GM18526 (cell line): Measurements from ENCODE around the gene ARHGAP6.

Source experiments
- POLR2A ChIP-seq: IDR thresholded peaks from 3 replicates; pipeline ENCODE4 v1.6.1; 2011; ENCODE audit not compliant: insufficient read length; ENCODE audit errors: extremely low read depth

ARHGAP6 gene

DNA sequence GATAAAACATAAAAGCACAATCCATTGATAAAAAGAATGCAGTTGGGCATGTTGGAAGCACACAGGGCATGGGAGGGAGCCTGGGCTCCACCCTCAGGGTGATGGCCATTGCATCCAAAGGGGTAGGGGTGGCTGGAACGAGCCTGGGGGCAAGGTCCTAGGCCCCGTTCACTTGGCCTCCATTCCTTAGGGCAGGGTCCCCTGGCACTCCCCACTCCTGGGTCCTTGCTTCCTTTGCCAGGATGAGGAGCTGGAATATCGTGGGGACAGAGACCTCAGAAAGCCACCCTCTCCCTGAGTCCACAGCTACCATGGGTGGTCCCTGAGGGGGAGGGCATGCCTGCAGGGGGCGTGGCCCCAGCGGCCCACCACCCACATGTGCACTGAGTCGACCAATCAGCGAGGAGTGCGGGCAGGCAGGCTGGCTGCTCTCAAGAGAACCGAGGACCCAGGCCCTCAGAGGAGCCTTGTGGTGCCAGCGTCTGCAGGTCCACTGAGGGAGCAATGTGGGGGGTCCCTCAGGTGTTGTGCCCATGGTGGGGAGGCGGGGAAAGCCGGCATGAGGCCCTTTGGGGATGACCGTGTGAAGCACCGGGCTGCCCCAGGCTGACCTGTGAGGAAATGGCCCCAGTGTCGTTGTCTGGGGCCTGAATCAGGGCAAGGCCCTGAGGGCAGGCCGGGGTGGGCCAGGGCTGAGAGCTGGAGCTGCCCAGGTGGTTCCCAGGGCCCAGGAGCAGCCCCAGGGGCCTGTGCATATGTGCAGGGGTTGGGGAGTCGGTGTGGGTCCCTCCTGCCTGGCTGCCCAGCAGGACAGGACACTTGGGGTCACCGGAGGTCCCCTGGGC, 451.2 kb downstream of the ARHGAP6 start:
- TF ChIP-seq POLR2A: no peak

DNA sequence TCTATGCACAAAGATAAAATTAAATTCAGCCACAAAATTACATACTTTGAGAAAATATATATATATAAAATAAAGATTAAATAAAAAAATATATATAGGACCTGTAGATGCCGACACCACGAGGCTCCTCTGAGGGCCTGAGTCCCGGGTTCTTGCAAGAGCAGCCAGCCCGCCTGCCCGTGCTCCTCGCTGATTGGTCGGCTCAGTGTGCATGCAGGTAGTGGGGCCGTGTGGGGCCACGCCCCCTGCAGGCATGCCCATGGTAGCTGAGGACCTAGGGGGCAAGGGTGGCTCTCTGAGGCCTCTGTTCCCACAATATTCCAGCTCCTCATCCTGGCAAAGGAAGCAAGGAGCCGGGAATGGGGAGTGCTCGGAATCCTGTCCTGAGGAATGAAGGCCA, 453.0 kb downstream of the ARHGAP6 start:
- no peak for TF ChIP-seq POLR2A

DNA sequence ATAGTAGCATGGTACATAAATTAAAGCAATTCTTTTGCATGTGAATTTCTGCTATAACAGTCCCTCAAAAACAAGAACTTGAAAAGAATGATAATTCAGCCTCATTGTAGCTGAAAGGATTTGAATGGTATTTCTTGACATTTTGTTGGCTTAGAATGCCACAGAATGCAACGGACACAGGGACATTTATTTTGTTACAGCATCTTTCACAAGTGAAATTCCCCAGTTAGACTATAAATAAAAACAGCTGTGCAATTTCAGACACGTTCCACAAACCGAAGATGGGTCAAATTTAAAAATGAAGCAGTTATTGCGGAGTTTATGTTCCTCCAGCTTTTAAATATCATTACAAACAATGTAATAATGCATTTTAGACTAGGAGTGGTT, 455.3 kb downstream of the ARHGAP6 start:
- no peak for TF ChIP-seq POLR2A

DNA sequence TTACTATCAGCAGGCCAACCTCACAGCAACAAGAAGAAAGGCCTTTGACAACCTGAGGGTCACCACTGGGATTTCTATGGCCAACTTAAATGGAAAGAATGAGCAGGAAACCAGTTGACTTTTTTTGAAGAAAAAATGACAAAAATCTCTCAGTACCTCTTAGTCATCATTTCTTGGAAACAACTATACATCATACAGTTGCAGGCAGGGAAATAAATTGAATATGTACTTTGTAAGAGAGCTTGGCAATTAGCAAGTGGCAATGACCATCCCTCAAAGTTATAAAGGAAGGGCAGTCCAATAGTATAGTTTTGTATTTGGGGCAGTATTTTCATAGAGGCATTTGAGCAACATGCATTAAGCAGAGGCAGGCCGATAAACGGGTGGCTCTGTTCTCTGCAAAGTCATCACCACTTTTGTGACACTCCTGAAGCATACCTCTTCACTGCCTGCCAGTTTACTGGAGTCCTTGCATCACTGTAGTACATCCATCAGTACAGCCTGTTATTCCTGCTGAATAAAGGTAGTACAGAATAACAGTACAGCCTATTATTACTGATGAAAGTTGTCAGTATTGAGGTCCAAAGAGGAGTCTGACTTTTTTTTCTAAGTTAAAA, 455.8 kb downstream of the ARHGAP6 start:
- no peak for TF ChIP-seq POLR2A

DNA sequence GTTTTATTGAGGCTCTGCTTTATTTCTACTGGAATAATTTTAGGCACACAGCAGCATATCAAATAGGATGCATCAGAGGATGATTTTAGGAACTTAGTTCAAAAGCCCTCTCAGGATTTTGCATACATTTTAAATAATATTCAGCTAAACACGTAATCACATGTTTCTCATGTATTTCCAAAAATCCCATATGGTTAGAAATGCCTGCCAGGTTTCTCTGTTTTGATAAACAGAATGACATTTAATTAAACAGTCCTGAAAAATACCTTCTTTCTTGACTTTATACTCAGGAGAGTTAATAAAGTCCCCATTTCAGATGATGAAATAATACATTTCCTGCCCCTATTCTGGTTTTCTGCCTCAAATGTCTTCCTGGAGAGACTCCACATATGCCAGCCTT, 459.0 kb downstream of the ARHGAP6 start:
- TF ChIP-seq POLR2A: no peak

DNA sequence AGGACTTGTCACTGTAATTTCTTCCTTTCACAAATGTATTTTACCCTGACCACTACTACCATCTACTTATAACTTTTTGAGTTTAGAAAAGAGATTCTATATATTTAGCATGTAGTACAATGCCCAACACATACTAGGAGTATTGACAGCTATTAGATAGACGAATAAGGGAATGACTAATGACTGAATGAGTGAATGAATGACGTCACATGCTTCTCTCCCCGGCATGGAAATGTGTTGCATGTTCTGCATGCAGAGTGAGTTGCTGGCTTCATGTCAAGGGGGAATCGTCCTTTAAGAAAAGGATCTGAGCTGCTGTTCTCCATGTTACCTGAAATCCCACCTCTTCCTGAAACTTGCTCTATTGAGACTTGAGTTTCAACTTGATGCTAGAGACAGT, 459.9 kb downstream of the ARHGAP6 start:
- no peak for TF ChIP-seq POLR2A

DNA sequence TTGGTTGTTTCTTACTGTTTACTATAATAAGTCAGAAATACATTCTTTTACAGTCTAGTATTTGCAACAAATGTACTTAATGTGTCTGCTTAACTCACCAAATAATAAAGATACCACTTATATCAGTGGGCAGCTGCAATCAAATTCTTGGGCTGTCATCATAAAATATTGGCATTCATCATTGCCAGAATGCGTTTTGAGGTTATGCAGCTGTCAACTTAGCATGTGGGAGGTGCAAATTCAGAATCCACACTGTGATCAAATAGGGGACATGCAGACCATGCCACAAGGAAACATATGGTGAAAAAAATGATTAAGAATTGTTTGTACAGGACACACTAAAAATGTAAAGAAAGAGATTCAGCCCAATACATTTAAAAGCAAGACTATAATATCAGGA, 468.0 kb downstream of the ARHGAP6 start:
- TF ChIP-seq POLR2A: no peak

DNA sequence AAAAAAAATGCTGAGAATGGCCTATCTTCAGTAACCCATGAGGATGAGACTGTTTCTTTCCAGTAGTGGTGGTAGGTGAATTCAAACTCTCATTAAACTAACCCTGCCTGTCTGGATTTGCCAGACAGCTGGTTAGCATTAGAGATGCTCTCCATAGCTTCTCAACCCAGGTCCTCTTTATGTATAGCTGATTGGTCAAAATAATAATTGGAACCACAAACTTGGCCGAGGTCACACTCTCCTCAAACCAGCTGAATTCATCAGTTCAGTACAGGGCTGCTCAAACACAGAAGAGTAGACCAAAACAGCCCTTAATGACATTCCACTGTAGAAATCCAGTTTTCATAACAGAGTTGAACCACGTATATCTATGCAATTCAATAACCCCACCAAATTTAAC, 469.2 kb downstream of the ARHGAP6 start:
- TF ChIP-seq POLR2A: no peak

DNA sequence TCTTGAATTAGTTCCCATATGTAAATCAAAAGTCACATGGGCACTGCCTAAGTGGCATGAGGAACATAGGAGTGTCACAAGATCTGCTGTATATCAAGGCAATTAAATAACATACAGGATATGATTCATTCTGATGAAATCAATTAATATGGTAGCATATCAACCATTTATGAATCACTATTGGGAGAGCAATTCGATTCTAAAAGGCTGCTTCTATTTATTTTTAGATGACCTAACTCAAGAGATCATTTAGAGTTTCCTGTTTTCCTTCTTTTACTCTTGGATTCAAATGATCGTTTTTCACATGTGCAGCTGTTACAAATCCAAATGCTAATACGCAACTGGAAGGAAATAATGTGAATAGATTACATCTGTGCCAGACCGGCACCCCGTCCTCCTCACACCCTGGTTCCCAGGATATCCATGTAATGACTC, 472.7 kb downstream of the ARHGAP6 start:
- TF ChIP-seq POLR2A: no peak

DNA sequence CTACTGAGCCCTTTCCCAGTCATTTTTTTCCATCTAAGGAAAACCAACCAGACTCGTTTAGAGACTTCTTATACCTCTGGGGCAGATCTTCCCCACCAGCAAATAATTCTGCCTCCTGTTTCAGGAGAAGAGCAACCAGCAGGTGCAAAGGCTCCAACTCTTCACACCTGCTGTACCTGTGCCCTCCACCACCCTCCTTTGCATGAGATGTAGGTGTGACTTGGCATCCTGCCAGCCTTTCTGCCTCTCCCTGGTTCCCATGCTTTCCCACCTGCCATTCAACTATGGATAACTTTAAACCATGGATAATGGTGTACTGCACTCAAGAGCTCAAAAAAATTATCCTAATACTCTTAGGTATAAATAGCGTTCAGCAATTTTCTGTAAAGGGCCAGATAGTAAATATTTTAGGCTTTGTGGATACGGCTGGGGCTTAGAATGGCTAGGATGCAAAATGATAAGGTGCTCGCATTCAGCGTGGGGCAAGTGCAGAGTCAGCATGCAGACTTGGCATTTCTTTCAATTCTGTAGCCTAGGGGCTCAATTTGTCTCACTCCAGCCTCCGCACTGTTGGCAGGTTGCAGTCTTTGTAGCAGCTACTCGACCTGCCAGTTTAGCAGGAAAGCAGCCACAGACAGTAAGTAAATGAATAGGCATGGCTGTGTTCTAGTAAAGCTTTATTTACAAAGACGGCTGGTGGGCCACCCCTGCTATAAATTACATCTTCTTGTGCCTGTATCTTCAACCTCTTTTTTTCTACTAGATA, 474.8 kb downstream of the ARHGAP6 start:
- no peak for TF ChIP-seq POLR2A

DNA sequence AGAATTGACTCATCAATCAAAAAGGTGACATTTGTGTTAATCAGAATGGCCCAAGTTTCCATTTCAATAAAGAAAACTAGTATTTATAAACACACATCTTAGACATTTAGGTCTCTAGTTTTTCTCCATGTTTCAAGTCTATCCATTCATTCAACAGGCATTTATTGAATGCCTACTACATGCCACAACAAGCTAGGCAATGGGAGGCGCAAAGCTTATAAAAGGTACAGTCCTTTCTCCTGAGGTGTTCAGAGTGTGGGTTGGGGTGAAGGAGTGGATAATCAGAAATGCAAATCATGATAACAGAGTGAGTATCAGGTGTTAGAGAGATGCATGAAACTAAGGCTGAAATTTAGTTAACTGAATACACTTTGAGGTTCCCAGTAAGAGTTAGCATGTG, 476.6 kb downstream of the ARHGAP6 start:
- no peak for TF ChIP-seq POLR2A

DNA sequence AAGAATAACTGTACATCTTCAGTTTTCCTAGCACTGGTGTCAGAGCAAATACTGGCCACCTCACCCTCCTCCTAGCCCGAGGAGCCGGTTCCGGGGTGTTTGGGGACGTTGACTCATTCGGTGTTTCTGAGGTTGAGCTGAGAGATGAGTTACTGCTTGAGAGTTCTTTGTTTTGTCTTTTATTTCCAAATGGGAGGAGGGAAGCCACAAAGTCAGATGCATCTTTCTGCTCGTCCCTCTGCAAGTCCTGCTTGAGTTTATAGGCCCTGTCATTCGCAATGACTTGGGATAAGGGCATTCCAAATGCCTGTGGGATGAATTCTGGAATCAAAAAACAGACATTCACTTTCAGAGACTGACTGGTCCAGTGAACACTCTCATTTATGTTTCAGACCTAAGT, 477.1 kb downstream of the ARHGAP6 start:
- TF ChIP-seq POLR2A: no peak

DNA sequence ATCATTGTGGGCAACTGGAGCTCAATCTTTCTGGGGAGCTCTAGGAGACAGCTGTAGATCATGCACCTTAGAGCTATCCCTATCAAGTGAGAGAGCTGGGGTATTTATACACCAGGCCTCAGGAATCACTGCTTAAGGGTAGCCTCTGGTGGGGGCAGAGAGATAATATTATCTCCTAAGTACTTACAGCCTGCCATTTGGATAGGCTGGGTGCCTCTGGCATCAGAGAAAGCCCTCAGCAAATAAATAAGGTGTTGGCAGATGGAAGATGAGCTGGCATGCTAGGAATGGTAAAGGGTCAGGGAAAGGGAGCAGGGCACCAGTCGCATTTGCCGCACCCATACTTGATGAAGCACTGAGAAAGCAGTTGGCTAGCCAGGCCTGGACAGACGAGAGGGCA, 478.7 kb downstream of the ARHGAP6 start:
- no peak for TF ChIP-seq POLR2A

DNA sequence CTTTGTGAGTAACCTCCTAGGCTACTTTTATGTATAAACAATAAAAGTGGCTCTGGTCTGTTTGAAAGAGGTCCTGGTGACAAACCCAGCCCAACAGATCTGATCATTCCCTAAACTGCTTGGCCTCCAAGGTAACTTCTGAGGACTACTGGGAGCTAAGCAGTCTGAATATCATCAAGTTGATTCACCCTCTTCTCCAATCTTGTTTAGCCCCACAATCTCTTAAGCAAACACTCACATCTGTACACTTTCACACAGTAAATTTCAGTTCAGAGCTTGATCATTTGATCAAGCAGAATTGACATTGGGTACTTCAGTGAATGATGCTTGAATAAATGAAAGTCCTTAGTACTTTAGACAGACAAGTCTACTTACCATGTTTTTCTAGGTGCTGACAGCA, 479.9 kb downstream of the ARHGAP6 start:
- TF ChIP-seq POLR2A: no peak

DNA sequence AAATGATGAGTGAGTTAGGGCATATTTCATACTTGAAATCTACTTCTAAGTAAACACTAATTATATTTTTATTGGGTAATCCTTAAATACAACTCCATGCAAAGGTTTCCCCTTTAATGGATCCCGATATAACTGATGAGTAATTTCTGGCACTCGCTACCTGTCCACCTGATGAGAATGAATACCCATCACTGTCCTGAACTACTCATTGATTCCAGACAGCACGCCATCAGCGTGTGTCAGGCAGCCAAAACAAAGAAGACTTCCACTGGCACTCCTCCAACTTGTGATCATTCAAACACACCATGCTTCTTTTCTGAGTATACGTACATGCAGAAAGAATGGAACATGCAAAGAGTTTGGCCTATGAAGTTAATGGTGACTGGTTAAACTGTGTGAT, 485.1 kb downstream of the ARHGAP6 start:
- no peak for TF ChIP-seq POLR2A

DNA sequence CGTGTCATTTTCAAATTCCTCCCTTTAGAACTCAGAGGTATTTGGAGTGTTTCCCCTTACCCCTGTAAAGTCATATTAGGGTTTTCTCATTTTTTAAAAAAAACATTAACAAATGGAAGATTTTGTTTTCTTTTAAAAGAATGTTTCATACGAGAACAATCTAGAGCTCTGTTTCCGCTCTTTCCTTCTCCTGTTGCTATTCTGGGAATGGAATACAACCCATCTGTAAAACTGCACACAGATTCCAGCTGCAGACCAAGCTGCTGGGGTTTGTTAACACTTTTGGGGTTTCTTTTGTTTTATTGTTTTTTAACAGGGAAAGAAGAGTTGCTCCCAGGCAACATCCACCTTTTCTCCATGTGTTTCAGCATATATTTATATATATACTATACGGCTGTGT, 493.3 kb downstream of the ARHGAP6 start:
- TF ChIP-seq POLR2A: no peak

DNA sequence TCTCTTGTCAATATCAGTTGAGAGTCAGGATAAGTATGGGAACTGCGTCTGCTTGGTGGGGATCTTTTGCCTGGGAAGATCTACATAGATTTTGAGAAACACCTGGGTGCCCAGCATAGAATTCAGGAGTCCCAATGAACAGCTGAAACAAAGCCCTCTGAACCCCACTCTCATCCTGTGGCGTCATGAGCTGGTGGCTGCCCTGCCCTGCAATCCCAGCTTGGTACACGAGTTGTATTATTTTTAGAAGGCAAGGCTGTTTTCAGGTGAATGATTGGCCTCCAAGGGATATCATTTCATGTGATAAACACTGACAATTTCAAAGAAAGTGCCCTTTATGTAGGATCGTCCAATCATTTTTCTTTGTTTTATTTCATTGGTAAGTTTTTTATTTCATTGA, 493.8 kb downstream of the ARHGAP6 start:
- TF ChIP-seq POLR2A: no peak

DNA sequence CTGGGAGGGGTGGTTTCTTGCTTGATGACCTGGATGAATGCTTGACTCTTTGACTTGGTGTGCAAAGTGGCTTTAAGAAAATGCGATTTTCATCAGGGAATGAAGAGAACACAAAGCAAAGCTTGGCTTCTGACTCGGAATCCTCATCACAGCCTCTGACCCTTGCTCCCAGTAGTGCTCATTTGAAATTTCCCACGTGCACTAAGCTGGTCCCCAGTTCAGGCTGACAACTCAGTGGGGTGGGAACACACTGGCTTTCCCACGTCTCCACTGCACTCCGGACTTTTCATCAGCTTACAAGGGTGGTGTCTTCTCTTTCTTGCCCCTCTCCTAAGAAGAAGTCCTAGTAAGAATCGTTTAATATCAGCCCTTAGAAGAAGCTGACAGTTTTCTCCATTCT, 501.3 kb downstream of the ARHGAP6 start:
- no peak for TF ChIP-seq POLR2A
